ENCODE measurements around the gene HCK.

HCK gene

DNA sequence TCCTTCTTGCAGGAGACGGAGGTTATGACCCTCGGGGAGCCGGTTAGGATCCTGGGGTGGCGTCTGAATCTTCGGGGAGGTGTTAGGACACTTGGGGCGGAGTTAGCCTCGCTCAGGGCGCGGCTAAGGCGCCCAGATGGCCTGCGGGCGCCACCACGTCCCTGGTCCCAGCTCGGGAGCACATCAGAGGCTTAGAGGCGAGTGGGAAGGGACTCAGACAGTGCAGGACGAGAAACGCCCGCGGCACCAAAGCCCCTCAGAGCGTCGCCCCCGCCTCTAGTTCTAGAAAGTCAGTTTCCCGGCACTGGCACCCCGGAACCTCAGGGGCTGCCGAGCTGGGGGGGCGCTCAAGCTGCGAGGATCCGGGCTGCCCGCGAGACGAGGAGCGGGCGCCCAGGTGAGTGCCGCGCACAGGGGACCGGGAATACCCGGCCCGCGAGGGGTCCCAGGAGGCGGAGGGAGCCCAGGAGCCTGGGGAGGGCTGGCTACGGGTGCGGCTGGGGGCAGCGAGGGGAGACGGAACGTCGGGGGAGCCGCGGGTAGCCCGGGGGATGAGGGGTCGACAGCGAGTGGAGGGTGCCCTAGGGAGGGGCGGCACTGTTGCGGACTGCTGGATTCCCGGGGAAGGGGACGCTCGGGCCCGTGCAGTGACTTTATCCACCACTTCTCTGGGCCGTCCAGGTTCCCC is at the start of gene HCK:
Gene HCK (plus strand): TSS at position 153 of the 688 bp plus-strand sequence.
- no peak for DNase-seq (ENCODE audit: low read depth)

GRCh38 chr20:32003325-32003724 is 48.7 kb upstream of the HCK start:
- no peak for DNase-seq (ENCODE audit: low read depth)

- no peak for DNase-seq (ENCODE audit: low read depth)
Measured at GRCh38 chr20:32004963-32005362, 47.1 kb upstream of the HCK start.

GRCh38 chr20:32006053-32006452 is 46.0 kb upstream of the HCK start:
- DNase-seq (ENCODE audit: low read depth), result no peak

- DNase-seq (ENCODE audit: low read depth), result no peak
Measured at GRCh38 chr20:32006841-32007786, 44.9 kb upstream of the HCK start.

- no peak for DNase-seq (ENCODE audit: low read depth)
Measured at GRCh38 chr20:32007787-32008616, 44.0 kb upstream of the HCK start.

GRCh38 chr20:32009564-32009963 is 42.5 kb upstream of the HCK start:
- DNase-seq (ENCODE audit: low read depth), result no peak

GRCh38 chr20:32010101-32010500 is 41.9 kb upstream of the HCK start, which contains the start of gene CCM2L:
Gene CCM2L, plus strand, starts transcription at chr20:32010438. Its CDS starts 17 bp downstream, at chr20:32010455.
- no peak for DNase-seq (ENCODE audit: low read depth)

- no peak for DNase-seq (ENCODE audit: low read depth)
Measured at GRCh38 chr20:32010666-32011065, 41.4 kb upstream of the HCK start.

DNA sequence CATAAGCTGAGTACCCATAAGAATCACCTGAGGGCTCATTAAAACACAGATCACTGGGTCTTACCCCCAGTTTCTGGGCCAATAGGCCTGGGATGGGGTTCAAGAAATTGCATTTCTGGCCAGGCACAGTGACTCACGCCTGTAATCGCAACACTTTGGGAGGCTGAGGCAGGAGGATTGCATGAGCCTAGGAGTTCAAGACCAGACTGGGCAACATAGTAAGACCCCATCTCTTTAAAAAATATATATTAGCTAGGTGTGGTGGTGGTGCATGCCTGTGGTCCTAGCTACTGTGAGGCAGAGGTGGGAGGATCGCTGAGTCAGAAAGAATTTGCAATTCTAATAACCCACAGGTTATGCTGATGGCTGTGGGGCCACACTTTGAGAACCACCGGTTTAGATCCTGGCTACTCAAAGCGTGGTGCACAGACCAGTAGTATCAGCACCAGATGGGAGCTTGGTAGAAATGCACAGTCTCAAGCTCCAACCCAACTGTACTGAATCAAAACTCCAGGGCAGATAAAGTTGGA is 39.8 kb upstream of the HCK start:
- DNase-seq (ENCODE audit: low read depth), result no peak

DNA sequence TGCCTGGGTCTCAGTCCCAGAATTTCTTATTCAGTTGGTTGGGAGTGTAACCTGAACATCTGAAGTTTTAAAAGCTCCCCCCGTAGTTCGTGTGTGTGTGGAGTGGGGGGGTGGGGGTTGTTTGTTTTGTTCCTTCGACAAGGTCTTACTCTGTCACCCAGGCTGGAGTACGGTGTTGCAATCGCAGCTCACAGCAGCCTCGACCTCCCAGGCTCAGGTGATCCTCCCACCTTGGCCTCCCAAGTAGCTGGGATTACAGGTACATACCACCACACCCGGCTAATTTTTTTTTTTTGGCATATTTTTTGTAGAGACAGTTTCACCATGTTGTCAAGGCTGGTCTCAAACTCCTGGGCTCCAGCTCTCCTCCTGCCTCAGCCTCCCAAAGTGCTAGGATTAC is 38.7 kb upstream of the HCK start:
- no peak for DNase-seq (ENCODE audit: low read depth)

DNA sequence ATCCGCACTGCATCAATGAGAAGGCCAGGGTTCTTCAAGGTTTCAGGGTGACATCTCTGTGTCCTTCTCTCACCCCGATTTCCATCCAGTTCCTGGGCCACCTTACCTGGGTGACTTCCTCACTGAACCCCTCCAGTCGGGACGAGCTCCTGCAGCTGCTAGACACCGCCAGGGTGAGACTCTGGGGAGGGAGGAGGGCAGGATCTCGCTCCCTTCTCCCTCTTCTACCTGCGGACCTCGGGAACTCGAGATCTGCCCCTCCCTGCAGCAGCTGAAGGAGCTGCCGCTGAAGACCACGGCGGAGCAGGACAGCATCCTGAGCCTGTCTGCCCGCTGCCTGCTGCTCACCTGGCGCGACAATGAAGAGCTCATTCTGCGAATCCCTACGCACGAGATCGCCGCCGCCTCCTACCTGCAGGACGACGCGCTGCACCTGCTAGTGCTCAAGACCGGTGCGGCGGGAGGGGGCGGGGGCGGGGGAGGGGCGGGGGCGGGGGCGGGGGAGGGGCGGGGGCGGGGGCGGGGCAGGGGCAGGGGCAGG is 34.3 kb upstream of the HCK start:
- DNase-seq (ENCODE audit: low read depth), result no peak

GRCh38 chr20:32018269-32019155 is 33.5 kb upstream of the HCK start:
- no peak for DNase-seq (ENCODE audit: low read depth)

- no peak for DNase-seq (ENCODE audit: low read depth)
Measured at GRCh38 chr20:32019156-32019510, 32.9 kb upstream of the HCK start.

DNA sequence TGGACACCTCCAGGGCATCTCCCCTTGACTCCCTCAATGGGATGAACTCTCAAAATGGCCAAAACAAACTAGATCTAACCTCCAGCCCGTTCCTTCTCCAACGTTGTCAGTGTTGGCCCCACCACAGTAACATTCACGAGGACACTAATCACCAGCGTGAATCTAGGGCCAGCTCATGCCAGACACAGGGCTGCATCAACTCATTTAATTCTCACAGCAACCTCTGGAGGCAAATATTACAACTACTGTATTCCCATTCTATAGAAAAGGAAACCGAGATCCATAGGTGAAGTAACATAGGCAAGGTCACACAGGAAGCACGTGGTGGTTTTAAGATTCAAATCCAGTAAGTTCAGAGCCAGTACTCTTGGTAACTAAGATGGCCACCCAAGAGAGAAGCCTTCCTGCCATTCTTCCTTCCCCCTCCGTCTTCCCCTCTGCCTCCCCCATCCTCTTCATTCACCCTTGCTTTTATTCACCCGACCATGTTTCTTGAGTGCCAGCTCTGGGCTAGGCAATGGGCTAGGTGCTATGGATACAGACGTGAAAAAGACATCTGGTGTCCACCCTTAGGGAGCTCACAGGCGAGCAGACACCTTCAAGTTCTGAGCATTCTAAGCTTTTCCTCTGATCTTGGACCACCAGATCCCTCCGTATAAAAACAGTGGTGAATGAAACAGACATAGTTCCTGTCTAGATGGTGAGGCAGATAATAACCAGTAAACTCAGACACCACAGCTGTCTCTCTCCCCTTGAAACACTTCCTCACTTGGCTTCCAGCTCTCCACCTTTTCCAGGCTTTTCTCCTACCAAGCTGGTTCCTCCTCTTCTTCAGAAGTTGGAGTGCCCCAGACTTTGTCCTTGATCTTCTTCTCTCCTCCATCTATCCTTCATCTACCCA is 32.2 kb upstream of the HCK start:
- no peak for DNase-seq (ENCODE audit: low read depth)

- DNase-seq (ENCODE audit: low read depth), result no peak
Measured at GRCh38 chr20:32021091-32021490, 31.0 kb upstream of the HCK start.

DNA sequence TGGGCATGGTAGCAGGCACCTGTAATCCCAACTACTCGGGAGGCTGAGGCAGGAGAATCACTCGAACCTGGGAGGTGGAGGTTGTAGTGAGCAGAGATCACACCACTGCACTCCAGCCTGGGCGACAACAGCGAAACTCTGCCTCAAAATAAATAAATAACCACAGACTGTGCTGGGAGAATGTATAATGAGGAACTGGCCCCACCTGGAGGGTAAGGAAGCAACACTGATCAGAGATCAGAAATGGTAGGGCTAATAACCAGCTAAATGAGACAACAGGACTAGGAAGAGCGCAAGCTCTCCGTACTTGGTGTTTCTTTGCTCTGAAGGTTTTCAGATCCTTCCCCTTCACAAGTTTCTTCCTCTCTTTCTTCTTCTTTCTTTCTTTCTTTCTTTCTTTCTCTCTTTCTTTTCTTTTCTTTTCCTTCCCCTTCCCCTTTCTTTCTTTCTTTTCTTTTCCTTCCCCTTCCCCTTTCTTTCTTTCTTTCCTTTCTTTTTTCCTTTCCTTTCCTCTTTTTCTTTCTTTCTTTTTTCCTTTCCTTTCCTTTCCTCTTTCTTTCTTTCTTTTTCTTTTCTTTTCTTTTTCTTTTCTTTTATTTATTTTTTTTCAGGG is 27.3 kb upstream of the HCK start:
- DNase-seq (ENCODE audit: low read depth), result no peak

- DNase-seq (ENCODE audit: low read depth), result no peak
Measured at GRCh38 chr20:32027643-32028042, 24.4 kb upstream of the HCK start.

DNA sequence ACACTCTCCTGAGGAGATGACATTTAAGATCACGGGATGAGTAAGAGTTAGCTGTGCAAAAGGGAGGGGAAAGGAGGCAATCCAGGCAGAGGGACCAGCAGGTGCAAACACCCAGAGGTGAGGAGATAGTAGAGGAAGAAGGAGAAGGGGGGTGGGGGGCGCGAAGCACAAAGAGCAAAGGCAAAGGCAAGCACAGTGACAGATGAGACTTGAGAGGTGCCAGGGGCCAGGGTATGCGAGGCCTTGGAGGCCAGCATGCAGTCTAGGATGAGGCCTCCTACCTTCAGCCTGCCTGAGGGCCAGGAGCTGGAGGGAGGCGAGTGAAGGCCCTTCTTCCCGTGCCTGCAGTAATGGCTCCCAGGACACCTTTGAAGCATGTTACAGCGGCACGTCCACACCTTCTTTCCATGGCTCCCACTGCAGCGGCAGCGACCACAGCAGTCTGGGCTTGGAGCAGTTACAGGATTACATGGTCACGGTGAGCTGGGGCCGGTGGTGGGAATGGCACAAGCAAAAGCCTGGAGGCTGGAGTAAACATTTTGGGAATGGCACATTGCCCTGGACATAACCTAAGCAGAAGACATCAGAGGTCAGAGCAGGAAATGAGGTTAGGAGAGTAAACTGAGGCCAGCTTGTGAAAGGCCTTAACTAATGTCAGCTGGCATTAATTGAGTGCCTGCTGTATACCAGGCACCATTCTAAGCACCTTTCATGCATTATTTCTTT is 23.2 kb upstream of the HCK start:
- no peak for DNase-seq (ENCODE audit: low read depth)

Data from fibroblast of the conjunctiva (primary cell).